Hepatocyte (in vitro differentiated cells): ENCODE measurements around the gene BRD3.

Experiments used
- CTCF ChIP-seq: fragments of 200-600 bp; sonication (generic); IDR thresholded peaks from 2 replicates; pipeline ENCODE4 v1.5.1; 2016; ENCODE audit warnings: antibody characterized with exemption, mild to moderate bottlenecking; ENCODE audit not compliant: poor library complexity
- EZH2phosphoT487 ChIP-seq: fragments of 200-600 bp; sonication (generic); IDR thresholded peaks from one replicate; pipeline ENCODE4 v1.6.1; 2018; ENCODE audit warnings: antibody characterized with exemption, mild to moderate bottlenecking, low read depth, moderate library complexity; ENCODE audit not compliant: unreplicated experiment, severe bottlenecking

DNA sequence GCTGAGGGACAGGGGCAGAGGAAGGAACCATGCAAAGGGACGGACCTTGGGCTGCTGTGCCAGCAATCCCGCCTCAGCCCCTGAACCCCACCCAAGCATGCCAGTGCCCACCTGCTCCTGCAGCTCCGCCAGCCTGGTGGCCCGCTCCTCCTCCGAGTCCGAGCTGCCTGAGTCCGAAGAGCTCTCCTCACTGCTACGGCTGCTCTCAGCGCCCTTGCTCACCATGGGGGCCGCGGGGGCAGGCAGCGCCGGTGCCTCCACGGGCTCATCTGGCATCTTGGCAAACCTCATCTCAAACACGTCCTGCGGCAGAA, 26.2 kb downstream of the BRD3 start:
- no peak for TF ChIP-seq CTCF
- TF ChIP-seq EZH2phosphoT487 = no peak
